HG03066 (cell line): Measurements from ENCODE around the gene FRMD3.

Experiments
- ATAC-seq: cut with Tn5 transposase; IDR thresholded peaks from one replicate; pipeline ENCODE4 v1.9.1; 2021; ENCODE audit warnings: low read depth; ENCODE audit not compliant: unreplicated experiment

FRMD3 gene

DNA sequence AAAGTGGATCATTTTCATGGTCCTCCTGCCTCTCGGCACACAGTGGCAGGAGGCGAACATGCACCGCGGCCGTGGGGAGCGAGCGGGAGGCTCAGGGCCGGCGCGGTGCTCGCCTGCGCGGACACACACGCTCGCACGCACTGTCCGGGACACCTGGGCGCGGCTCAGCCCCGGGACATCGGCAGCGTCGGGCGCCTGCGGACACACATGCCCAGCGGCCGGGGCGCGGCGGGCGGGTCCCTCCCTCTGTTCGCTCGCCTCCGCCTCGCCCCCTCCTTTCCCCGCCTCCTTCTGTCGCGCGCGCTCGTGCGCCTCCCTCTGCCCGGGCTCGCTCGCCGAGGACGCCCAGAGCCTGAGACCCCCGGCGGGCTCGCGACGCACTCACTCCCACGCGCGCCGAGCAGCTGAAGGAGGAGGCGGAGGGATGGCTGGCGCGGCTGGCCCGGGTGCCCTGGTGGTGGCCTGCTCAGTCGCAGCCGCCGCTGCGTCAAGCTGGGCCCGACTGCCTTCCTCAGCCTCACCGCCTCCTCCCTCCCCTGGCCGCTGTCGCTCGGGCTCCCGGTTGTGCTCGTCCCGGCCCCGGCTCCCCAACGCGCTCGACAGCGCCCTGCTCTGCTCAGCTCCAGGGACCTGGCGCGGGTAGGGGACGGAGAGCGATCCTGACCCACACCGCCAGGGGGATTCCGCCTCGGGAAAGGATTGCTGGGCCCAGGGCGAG lies at the start of gene FRMD3:
Gene FRMD3, minus strand, starts transcription at position 230 of the 718 bp plus-strand sequence. Its CDS starts 170 bp downstream, at position 60.
- no peak for ATAC-seq

DNA sequence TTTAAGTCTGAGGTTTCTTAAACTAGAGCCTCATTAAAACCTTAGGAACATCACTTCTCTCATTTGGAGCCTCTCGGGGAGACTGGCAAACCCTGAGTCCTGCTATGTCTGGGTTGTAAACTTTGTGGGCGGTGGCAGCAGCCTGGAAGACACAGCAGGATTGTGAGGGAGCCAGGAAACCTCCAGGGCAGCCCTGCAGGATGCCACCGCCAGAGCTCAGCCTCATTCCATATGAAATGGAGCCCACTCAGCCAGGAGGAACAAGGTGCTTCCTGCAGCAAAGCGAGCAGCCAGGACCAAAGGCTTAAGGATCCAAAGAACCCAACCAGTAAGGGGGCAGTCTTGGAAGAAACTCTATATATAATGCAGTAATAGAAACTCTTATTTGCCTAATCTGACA lies 46.8 kb upstream of the FRMD3 start:
- no peak for ATAC-seq

DNA sequence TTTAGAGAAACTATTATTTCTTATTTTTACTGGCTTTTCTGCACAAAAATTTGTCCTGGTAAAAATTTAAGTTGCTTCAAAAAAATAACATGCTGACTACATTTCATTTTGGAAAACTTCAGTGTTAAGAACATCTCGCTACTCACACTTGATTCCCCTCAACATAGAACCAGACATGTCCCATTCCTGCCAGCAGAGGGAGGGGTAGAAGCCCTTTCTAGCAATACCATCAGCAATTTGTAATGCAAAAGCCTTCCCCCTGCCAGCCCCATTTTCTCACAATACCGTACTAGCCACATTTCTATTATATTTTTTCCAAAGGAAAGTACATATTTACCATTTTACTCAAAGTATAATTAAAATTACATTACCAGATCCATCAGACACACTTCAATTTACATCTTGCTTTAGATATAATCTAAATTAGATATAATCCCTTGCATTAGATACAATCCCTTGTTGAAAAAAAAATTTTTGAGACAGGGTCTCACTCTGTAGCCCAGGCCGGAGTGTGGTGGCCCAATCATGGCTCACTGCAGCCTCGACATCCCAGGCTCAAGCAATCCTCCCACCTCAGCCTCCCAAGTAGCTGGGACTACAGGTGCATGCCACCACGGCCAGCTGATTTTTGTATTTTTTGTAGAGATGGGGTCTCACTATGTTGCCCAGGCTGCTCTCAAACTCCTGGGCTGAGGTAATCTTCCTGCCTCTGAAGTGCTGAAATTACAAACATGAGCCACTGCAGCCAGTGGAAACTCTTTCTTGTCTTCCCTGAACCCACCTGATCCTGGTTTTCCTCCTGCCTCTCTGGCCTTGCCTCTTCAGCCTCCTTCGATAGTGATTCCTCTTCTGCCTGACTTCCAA lies 45.2 kb upstream of the FRMD3 start:
- ATAC-seq = no peak

DNA sequence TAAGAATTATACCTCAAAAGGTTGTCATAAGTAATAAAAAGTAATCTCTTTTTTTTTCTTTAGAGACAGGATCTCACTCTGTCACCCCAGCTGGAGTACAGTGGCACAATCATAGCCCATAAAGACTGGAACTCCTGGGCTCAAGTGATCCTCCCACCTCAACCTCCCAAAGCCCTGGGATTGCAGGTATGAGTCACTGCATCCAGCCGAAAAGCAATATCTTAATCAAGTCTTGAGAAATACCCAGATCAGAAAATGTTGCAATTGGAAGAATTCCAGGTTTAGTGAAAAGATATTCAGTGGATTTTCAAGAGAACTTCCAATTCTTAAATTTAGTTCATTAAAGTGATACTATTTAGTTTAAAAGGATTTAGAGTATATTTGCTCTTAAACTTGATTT lies 43.8 kb upstream of the FRMD3 start:
- ATAC-seq = no peak

DNA sequence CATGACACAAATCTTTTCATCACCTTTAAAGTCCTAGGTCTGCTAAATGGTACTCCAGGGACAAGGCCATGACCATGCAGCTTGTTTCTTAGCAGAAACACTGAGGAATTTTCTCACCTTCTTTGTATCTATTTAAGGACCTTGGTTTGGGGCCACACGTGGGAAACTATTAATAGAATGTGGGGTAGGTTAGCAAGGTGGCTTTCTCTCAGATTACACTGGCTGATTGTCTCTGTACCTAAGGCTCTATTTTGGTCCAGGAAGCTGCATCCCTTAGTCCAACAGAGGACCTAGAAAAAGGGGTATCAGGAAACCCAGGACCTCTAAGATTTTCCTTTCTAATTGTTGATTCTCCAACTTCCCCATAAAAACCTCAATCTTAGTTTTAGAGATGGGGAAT lies 36.3 kb upstream of the FRMD3 start:
- ATAC-seq = no peak

DNA sequence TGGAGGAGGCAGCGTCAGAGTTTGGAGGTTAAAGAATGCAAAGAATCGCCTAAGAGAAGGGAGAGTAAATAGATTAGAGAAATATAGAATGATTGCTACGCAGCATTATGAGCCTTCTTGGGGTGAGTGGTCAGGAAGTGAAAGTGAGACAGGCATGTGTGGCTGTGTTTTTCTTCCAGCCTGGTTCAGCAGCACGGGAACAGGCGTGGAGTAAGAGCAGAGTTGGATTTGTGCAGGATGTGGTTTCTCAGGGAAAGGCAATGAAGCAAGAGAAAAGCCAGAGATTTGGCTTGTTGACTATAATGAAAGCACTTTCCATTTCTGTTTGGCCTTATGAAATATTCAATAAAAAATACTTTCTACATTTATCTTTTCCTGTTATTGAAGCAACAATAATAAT lies 34.3 kb upstream of the FRMD3 start:
- ATAC-seq = no peak

DNA sequence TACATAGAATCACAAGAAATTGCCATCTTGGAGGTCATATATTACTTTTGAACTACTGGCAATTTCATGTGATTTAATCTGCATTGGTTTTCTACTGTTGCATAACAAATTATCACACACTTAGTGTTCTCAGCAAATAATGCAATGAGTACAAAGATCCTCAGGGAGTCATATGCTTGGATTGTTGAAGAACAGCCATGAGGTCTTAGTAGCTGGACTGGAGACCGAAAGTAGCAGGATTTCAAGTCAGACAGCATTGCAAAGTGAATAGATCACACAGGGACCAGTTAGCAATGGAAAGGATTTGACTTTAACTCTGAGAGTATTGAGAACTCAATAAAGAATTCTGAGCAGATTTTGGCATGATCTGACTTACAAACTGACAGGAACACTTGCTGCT lies 32.2 kb upstream of the FRMD3 start:
- no peak for ATAC-seq

DNA sequence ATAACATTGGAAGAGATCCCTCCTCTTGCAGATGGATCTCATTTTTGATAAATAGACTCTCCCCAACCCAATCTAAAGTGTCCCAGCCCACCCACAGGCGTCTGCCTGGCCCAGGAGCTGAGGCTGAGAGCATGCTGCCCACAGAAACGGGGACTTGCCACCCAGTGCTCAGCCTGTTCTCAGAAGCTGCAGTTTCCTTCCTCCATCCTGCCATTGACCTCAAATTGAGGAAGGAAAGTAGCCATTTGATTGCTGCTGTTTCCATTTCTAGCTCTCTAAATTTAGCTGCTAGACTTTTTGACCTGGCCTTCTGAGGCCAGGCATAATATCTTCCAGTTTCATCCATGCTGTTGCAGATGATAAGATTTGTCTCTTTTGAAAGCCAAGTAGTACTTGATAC lies 31.1 kb upstream of the FRMD3 start:
- ATAC-seq = no peak

DNA sequence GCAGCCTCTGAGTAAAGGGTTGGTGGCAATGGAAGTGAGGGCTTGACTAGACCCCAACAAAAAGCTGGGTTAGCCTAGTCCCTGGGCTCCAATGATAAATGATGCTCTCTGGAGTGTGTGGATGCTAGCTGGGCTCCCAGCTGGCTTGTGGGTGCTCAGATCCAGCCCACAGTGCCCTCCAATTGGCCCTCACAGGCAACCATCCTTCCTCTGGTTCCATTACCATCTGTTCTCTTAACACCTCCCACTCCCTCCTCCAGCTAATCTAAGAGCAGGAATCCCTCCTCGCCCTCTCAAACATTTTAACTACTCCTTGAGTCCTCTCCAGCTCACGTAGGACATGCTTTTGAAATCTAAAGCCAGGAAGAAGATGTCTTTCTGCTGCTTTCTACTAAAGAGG lies 25.2 kb upstream of the FRMD3 start:
- ATAC-seq = no peak

DNA sequence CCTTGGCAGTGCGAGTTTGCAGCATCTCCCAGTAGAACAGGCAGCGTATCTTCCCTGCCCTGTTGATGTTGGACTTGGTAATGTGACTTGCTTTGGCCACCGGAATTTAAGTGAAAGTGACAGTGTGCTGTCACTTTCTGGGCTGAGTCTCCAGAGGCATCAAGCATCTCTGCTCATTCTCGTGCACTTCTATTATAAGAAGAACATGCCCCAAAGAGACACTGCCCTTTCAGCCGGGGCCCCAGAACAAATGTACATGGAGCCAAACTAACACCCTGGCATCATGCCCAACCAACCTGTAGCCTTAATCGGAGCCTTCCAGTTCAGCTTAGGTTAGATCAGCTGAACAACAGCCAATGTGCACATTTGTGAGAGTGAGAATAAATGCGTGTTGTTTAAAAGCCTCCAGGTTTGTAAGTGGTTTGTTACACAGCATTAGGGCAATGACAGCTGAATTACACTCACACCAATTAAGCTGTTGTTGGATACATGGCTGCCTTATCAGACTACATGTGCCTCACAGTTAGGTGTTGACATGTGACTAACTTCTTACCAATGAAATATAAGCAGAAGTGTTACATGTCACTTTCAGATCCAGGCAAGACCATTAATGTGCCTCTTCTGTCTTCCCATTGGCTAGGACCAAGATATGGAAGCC lies 22.1 kb upstream of the FRMD3 start:
- ATAC-seq = no peak

DNA sequence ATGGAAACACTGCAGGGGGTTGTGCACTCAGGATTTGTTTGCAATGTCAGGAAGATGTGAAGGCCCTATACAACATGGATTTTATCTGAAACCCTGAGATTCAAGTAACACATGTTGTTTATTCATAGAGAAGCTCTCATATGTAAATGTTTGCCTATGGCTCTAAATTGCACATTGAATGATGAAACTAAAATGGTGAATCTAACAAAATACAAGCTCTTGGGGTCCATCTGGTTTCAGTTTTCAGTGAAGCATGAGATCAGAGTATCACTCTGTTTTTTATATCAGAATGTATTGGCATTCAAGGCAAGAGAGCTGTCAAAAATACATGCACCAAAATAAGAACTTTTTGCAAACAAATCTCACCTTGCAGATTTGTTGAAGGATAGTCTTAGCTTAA lies 19.6 kb upstream of the FRMD3 start:
- no peak for ATAC-seq

DNA sequence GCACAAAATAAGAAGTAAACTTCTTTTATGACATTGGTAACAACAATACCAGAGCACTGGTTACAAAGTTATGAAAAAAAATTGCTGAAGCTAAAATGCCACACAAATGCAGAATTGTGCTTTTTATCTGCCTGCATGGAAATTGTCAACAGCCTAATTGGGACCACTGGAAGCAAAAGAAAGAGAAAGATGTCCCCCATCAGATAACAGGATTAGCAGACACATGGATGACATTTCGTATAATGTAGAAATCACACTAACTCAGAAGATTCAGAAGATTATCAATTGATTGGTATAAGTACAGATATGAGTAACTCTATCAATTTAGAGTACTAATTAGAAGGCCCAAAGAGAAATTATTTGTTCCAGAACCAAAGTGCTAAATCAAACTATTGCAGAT lies 19.1 kb upstream of the FRMD3 start:
- ATAC-seq = no peak

DNA sequence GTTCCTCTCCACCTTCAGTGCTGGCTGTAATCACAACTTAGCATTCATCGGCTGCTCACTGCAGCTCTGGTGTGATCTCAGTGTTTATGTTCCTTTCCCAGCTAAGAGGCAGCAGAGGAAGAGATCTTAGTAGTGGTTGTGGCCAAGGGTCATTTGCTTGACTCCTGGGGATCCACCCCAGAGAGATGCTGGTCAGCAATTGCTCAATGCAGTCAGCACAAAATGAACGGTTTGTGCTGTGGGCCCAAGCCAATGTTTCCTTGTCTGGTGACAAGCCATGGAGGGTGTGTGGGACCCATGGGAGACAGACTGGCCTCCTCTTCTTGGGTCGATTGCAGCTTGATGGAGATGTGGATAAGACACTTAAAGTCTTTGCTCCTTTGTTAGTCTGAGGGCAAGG lies 16.1 kb upstream of the FRMD3 start:
- no peak for ATAC-seq

DNA sequence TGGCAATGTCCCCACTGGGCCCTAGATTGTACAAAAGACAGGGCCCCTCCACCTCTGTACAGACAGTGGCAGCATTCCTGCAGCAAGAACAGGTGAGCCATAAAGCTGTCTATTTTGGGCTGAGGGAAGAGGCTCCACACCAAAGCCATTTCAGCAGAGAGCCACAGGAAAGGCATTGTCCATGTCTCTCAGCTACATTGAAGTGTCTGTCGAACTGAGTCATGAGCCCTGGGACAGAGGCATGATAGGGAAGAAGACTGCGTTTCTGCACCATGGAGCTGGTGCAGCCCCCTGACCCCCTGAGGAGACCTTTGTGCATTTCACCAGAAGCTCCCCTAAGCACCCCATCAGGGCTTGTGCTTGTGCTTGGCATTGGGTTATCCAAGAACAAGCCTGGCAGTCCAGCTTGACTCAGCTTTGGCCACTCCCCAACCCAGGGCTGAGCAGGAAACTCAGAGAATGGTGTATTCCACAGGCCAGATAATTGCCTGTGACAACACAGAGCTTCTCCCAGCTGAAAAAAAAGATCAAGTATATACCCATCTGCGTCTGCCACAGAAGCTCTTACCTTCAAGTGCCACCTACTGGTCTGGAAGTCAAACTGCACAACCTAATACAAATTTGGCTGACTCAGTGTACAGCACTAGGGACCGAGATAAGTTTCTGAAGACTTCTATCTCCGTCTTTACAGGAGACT lies 5.9 kb upstream of the FRMD3 start:
- ATAC-seq = no peak

DNA sequence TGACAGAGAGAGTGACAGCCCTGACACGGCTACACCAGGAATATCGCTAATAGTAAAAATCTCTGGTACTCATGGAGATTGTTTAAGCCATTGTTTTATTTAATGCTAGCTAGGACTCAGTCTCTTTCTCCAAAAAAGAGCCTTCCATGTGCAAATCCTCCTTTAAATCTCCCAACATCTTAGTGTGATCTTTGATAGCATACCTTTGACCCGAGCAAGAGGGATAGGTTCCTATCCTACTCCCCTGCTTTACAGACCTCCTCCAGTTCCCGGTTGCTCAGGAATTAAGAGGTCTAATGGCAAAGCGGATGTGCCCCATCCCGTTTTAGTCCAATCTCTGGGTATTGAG lies 663 bp upstream of the FRMD3 start:
- ATAC-seq = no peak

DNA sequence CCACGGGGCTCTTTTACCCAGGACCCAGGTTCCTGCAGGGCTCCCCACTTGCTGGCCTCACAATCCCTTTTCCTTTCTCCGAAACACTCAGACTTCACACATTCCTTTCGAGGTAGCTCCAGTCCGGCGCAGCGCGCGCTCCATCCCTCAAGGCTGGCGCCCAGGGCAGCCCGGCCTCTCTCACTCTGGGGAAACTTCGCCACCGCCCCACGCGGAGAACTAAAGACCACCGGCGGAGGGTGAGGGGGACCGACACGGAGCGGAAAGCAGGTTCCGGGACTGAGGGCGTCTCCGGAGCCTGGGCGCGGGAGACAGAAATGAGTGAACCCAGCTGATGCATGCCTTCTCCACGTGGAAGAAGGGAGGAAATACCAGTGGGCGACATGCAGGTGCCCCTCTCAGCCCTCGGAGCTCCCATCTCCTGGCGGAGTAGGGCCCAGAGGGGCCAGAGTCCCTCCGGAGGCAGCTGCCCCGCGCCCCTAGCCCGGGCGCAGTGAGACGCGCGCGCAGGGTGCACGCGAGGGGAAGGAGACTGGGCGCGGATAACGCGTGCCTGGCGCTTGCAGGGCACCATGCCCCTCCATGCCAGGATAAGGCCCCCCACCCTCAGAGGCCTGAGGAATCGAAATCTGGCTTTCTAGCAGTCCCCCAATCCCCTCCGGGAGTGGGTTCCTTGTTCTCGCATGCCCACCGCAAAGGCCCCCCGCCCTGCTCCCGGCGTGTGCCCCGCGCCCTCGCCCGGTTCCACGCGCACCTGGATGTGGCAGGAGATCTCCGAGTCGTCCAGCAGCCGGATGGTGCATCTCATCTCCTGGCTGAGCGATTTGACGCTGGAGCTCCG lies 650 bp downstream of the FRMD3 start:
- ATAC-seq = no peak

DNA sequence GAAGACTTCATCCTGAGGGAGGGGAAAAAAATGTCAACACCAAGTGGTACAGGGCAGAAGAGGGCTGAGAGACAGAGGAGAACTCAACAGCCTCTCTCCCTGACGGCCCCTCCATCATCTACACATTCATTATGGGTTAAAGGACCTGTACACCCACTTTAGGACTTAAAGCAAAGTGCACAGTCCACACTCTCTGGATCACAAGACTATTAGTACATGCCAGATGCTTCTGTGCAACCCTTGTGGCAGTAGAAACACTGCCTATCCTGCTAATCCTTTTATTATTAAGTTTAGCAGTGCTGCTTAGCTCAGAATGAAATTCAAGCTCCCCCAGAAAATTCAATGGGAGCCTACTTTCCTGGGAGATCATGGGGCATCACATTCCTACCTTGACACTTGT lies 1.9 kb downstream of the FRMD3 start:
- ATAC-seq = no peak

DNA sequence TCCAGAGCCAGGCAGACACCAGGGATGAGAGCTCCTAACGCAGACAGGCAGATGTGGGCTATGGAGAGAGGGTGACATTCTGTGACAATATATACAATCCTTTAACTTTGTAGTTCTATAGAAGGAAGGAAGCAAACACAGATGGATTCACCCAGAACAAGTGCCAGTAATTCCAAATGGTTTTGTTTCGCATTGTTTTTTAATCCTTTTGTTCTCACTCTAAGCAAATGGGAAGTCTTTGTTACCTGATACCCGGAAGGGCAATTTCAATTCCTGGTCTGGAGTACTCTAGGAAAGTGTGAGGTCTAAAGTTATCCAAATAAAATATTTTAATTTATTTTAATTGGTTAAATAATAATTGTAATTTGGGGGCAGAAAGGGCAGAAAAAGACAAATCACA lies 2.5 kb downstream of the FRMD3 start:
- ATAC-seq = no peak

DNA sequence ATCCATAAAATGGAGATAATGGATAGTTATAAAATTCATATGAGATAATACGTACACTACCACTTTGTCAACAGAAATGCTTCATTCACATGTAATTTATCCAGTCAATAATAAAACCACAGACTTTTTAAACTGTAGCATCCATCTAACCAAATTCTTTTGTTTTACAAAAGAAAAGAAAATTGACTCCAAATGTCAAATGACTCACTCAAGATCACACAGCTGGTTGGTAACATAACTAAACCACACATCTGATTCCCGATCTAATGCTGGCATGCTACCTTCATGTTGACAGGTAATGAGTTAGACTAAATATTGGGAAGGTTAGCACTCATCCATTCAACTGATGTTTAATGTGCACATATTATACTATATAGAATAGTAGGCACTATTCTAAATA lies 4.9 kb downstream of the FRMD3 start:
- ATAC-seq = no peak

DNA sequence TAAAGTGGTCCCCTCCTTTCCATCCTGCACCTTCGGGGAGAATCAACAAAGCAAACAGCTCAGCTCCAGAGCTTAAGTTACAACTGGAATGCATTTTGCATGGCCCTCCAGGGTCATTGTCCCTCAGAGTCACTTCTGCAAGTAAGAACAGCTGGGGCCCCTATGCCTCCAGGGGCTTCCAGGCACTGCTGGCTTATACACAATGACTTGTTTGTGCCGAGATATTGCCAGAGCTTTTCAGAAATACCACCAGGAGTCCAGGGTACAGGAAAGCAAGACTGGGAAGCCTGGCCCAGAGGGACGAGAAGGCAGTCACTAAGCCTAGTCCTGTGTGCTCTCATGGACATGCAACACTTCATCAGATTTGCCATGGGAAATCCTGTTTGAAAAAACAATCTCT lies 11.3 kb downstream of the FRMD3 start:
- no peak for ATAC-seq
